ENCODE data around the gene SIGLEC6.

Gene SIGLEC6

GRCh38 chr19:51472607-51473006 is 58.9 kb downstream of the SIGLEC6 start:
- no peak overlapping the region for H3K4me3 ChIP-seq (ENCODE audit: low read depth, low read length)
- TF ChIP-seq, protein P1, sequence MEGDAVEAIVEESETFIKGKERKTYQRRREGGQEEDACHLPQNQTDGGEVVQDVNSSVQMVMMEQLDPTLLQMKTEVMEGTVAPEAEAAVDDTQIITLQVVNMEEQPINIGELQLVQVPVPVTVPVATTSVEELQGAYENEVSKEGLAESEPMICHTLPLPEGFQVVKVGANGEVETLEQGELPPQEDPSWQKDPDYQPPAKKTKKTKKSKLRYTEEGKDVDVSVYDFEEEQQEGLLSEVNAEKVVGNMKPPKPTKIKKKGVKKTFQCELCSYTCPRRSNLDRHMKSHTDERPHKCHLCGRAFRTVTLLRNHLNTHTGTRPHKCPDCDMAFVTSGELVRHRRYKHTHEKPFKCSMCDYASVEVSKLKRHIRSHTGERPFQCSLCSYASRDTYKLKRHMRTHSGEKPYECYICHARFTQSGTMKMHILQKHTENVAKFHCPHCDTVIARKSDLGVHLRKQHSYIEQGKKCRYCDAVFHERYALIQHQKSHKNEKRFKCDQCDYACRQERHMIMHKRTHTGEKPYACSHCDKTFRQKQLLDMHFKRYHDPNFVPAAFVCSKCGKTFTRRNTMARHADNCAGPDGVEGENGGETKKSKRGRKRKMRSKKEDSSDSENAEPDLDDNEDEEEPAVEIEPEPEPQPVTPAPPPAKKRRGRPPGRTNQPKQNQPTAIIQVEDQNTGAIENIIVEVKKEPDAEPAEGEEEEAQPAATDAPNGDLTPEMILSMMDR (IDR thresholded peaks at IDR 0.05; ENCODE audit: low read depth, low read length): no peak

DNA sequence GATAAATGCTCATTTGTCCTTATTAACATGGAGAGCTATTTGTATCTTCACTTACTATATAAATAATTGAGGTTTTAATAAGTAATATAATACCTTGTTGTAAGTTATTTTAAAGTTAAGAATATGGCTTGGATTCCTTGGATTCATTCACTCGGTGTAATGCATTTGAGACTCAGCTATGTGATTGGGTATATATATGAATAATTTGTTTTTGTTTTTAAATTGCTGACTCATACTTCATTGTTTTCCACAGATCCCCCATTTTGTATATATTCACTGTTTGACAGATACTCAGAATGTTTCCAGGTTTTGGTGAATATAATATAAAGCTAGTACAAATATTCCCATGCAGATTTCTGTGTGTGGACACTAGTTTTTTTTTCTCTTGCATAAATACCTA is 59.9 kb downstream of the SIGLEC6 start:
- TF ChIP-seq, protein P1 (IDR thresholded peaks at IDR 0.05; ENCODE audit: low read depth, low read length): no peak

DNA sequence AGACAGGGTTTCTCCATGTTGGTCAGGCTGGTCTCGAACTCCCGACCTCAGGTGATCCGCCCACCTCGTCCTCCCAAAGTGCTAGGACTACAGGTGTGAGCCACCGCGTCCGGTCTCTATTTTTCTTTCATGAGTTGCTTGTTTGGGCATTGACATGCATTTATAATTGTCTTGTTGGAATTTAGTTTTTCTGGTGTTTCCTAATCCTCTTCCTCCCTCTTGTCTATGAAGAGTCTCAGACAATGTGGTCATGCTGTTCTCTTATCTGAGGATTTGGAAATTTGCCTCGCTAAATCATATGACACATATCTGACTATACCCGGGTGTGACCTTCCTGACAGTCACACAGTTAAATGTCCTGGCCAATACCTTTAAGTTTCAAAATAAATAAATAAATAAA is 60.5 kb downstream of the SIGLEC6 start:
- TF ChIP-seq, protein P1 (IDR thresholded peaks at IDR 0.05; ENCODE audit: low read depth, low read length): no peak
- no peak overlapping the region for H3K4me3 ChIP-seq (ENCODE audit: low read depth, low read length)

More for the DNA sequence above, 59.9 kb downstream of the SIGLEC6 start:
- no peak overlapping the region for H3K4me3 ChIP-seq (ENCODE audit: low read depth, low read length)

DNA sequence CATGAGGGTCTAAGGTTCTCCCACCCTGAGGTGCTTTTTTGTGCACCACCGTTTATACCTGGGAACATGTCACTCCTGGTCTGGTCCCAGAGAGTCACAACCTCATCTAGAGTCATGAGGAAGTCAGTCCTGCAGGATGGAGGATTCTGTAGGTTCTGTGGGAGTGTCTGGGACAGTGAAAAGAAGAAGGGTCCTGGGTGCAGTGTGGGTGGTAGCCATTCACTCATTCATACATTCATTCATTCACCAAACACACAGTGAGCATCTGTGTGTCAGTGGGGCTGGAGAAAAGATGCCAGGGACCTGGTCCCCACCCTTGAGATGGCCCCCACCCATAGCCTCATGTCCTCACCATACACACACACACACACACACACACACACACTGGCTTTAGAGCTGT is 61.8 kb downstream of the SIGLEC6 start:
- TF ChIP-seq, protein P1 (IDR thresholded peaks at IDR 0.05; ENCODE audit: low read depth, low read length): no peak
- H3K4me3 ChIP-seq (ENCODE audit: low read depth, low read length): no peak overlapping the region

GRCh38 chr19:51469162-51469561 is 62.3 kb downstream of the SIGLEC6 start:
- no peak overlapping the region for H3K4me3 ChIP-seq (ENCODE audit: low read depth, low read length)
- TF ChIP-seq, protein P1 (IDR thresholded peaks at IDR 0.05; ENCODE audit: low read depth, low read length): no peak

DNA sequence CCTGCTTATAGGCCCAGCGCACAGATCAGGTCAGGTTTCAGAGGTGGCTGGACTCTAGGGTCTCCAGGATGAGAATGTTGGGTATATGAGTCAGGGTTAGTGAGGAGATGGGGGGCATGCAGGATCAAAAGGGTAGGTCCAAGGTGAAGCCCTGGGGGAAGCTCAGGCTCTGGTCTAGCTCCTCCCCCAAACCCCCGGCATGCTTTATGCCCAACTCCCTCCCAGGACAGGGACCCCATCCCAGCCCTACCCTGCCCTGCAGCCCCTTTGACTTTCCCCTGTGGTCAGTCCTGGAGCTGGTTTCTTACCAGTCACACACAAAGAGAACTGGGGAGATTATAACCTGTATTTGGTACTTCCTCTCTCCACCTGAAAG is 62.9 kb downstream of the SIGLEC6 start:
- no peak overlapping the region for H3K4me3 ChIP-seq (ENCODE audit: low read depth, low read length)
- TF ChIP-seq, protein P1 (IDR thresholded peaks at IDR 0.05; ENCODE audit: low read depth, low read length): no peak

GRCh38 chr19:51467864-51468544 is 63.5 kb downstream of the SIGLEC6 start:
- H3K4me3 ChIP-seq (ENCODE audit: low read depth, low read length): no peak overlapping the region
- TF ChIP-seq, protein P1 (IDR thresholded peaks at IDR 0.05; ENCODE audit: low read depth, low read length): no peak

Measured in WI38 (cell line).